ENCODE data around the gene VKORC1.

DNA sequence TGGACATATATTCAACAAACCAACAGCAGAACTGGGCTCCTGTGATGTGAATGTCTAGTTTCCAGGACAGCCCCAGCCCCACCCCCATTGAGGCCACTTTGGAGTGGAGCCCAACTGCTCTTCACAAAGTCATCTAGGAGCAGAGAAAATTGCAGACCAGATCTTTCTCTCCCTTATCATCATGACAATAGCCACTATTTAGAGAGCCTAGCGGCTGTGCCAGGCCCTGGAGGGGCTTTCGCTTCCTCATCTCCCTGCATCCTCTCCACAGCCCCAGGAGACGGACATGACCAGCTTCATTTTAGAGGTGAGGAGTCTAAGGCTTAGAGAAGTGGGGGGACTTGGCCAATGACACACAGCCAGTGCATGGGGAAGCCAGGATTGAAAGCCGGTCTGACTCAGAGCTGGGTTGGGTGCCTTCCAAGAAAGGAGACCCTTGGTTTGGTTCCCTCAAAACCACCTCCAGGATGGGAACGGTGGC, 39.5 kb upstream of the VKORC1 start:
- no peak for TF ChIP-seq POLR2AphosphoS5 (IDR thresholded peaks at IDR 0.05; ENCODE audit: borderline replicate concordance, low read depth, low read length)
- TF ChIP-seq EZH2 (IDR thresholded peaks at IDR 0.05) = no peak
- TF ChIP-seq FOXP2 (optimal IDR thresholded peaks at IDR 0.05; ENCODE audit: control extremely low read depth, extremely low read length, insufficient read depth) = no peak

Measured in SK-N-MC (cell line).